AG04450 (cell line): ENCODE data around the gene SEMA4G. TPM values are rescaled to one million over a fixed set of nuclear protein-coding genes. Genes with fewer than 3 reads are reported as not detected.

ENCODE experiments used
- CTCF ChIA-PET: fragments of 300-600, 350-600 bp; formaldehyde crosslinking; extraction: SDS; loops from one replicate; lab custom pipeline; 2022; ENCODE audit warnings: antibody characterized with exemption, inconsistent platforms; lab: Charles Lee
- POLR2A ChIA-PET: fragments of 350-600 bp; formaldehyde crosslinking; extraction: SDS; loops from one replicate; lab custom pipeline; 2021; ENCODE audit warnings: antibody characterized with exemption, inconsistent platforms; lab: Yijun Ruan, JAX
- DNase-seq: peaks from one replicate; pipeline ENCODE4 v3.0.0-alpha.2; 2011; ENCODE audit warnings: low read depth, low spot score
- H3K27ac ChIP-seq: one replicate; pipeline ENCODE4 v1.5.1; 2012; ENCODE audit warnings: low read depth, low read length, control low read depth
- H3K27me3 ChIP-seq: one replicate; pipeline ENCODE4 v1.6.0; 2012; ENCODE audit warnings: low read length; ENCODE audit not compliant: control insufficient read depth, insufficient read depth
- H3K4me3 ChIP-seq: 2 replicates; pipeline ENCODE4 v1.5.1; 2011; ENCODE audit warnings: mild to moderate bottlenecking, low read depth, low read length, control low read depth
- H3K9me3 ChIP-seq: 2 replicates; pipeline ENCODE4 v1.5.1; 2012; ENCODE audit warnings: low read length; ENCODE audit not compliant: control insufficient read depth, insufficient read depth
- polyA plus RNA-seq: library from polyadenylated mRNA; depleted of rRNA; stranded (reverse); fragments of >200 nt; gene quantifications from 2 replicates; pipeline ENCODE4 v1.2.3, GENCODE V29; 2011
- TF ChIP-seq, protein P1 (sequence below): IDR thresholded peaks from 2 replicates; pipeline ENCODE4 v1.5.1; 2011; ENCODE audit warnings: low read depth, low read length, control low read depth, inconsistent platforms

The SEMA4G gene
- polyA plus RNA-seq, 1 experiment, result 10.5 TPM

DNA sequence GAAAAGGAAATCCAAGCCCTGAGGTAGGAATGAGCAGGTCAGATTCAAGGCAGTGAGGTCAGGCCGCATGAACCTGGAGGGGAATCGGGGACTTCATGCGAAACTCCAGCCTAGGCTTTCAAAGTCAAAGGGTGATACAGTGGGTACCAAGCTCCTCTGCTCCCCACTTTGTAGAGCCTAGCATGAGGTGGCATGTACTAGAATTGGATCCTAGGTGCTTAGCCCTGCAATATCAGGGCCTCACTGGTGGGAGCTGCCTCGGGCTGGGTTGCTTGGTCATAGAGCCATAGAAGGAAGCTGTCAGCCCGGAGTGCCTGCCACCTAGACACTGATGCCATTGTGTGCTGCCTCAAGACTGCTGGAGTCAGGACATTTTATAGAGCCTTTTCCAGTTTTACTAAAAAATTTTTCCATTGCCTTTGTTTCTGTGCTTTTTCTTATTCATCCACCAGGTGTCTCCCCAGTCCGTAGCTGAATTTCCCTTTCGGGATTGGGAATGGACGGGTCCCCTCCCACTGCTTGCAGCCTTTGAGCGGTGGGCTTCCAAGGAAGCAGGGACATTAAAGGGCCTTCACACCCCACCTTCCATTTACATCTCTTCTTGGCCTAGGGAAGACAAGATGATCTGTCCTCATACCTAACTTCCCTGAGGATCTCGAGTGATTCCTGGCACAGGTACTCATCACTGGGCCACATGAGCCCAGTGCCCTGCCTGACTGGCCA lies 24.8 kb downstream of the SEMA4G start:
- TF ChIP-seq, protein P1, sequence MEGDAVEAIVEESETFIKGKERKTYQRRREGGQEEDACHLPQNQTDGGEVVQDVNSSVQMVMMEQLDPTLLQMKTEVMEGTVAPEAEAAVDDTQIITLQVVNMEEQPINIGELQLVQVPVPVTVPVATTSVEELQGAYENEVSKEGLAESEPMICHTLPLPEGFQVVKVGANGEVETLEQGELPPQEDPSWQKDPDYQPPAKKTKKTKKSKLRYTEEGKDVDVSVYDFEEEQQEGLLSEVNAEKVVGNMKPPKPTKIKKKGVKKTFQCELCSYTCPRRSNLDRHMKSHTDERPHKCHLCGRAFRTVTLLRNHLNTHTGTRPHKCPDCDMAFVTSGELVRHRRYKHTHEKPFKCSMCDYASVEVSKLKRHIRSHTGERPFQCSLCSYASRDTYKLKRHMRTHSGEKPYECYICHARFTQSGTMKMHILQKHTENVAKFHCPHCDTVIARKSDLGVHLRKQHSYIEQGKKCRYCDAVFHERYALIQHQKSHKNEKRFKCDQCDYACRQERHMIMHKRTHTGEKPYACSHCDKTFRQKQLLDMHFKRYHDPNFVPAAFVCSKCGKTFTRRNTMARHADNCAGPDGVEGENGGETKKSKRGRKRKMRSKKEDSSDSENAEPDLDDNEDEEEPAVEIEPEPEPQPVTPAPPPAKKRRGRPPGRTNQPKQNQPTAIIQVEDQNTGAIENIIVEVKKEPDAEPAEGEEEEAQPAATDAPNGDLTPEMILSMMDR, result peak; percentile 75
- Histone ChIP-seq H3K9me3 (no peaks in the 10 kb centered on the region; the same call in 1 of the 2 replicates), H3K27ac (no peak overlapping the region), H3K4me3 (no peak overlapping the region), H3K27me3 (no peaks in the 10 kb centered on the region)
- ChIA-PET CTCF (interaction anchor here (0.7 to 12.4 kb wide), 6 partner anchors 8 to 68 kb away, joined by 3 to 271 read pairs (median 4); partner anchors contain the start of gene KAZALD1), POLR2A (interaction anchor here (1.3 kb wide), 1 partner anchor 82 kb away, joined by 3 read pairs; the partner anchor contains the start of gene SLF2)
- DNase-seq, result no peak

DNA sequence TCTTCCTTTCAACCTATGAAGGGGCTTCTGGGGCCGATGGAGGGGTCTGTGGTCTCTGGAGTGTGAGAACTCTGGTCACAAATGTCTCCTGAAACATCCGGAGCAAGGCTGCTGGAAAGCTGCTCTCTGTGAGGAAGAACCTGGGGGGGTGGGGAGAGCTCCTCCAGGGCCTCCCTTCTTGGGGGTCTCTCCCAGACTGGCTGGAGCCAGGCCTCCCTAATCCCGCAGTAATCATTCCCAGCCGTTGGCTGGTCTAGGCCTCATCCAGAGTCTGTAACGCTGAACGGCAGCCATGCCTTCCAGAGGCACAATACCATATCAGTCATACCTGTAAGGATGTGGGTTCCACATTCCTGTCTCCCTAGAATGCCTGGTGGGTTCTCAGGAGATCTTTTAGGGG lies 25.9 kb downstream of the SEMA4G start:
- Histone ChIP-seq H3K4me3 (no peak overlapping the region), H3K27me3 (no peaks in the 10 kb centered on the region), H3K27ac (no peak overlapping the region), H3K9me3 (no peaks in the 10 kb centered on the region; the same call in 1 of the 2 replicates)
- TF ChIP-seq, protein P1, result no peak
- DNase-seq, result no peak
- POLR2A ChIA-PET, result no interaction called here
- CTCF ChIA-PET, result interaction anchor here (0.9 to 12.4 kb wide), 5 partner anchors 13 to 146 kb away, joined by 3 to 271 read pairs (median 5); no protein-coding TSS in a partner anchor

DNA sequence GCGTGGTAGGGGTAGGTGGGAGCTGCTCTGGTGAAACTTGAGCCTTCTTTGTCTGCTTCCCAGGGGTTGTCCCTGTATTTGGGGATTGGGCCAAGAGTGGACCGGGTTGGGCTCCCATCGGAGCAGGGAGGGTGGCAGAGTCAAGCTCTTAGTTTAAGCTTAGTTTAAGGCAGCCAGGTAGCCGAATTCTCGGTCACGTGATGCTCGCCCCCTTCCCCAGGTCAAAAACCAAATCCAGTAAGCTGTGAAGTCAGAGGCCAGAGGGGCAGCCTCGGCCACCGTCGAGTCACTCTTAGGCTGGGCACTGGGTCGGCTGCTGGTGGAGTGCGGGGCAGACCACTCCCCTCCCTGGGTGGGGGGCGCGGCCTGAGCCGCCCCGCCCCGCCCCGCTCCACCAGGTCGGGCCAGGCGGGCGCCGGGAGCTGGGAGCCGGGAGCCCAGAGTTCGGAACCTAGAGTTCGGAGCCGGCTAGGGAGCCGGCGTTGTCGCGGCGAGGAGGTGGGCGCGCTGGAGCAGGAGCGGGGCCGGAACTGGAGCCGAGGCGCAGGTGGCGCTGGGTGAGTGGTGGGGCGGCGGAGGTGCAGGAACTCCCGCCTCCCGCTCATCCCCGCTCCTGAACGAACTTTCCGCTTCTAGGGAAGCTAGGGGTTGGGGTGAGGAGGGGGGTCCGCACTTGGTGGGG lies 27.5 kb downstream of the SEMA4G start:
- TF ChIP-seq, protein P1, result no peak
- peak overlapping the region; percentile 90 for H3K4me3 ChIP-seq
- no peaks in the 10 kb centered on the region for H3K27me3 ChIP-seq
- ChIA-PET CTCF (interaction anchor here (1.4 to 12.4 kb wide), 7 partner anchors 10 to 45 kb away, joined by 3 to 271 read pairs (median 19); partner anchors contain the start of genes MRPL43, SEMA4G and TWNK), POLR2A (interaction anchor here (0.5 to 3.3 kb wide), 3 partner anchors 11 to 64 kb away, joined by 5 to 20 read pairs (median 7); no protein-coding TSS in a partner anchor)
- H3K9me3 ChIP-seq, result no peaks in the 10 kb centered on the region; the same call in 1 of the 2 replicates
- H3K27ac ChIP-seq, result peak overlapping the region; percentile 95
- no peak for DNase-seq

DNA sequence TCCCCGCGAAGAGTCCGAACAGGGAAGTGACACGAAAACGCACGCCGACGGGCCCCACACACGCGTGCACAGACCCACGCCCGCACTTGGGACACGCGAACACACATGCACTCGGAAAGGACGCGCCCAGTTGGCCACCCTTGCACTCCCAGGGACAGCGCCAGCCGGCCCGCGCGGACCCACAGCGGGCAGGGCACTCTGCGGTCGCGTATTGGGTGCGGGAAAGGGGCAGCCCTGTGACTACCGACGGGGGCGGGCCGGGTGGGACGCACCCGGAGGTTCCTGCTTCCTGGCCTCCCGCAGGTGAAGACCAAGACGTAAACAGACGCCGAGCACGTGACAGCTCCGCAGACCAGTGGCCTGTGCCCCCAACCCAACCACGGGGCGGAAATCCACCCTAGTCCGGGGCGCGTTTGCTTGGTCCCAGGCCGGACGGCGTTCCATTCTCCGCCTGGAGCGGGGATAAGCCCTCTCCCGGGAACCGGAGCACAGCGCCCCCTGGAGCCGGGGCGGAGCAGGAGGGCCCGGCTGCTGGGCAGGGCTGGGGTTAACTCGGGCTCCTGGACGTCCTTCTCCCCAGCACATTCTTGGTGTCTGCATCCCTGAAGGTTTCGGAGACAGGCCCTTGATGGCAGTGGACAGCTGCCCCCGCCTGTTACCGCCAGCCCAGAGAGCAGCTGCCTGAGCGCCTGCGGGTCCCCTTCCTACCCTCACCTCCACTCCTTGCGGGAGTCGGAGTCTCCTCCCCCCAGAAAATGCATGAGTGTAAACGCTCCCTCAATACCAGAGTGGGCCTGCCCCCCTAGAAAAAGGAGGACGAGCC lies 28.3 kb downstream of the SEMA4G start:
- Histone ChIP-seq H3K9me3 (no peaks in the 10 kb centered on the region; the same call in 1 of the 2 replicates), H3K4me3 (peak overlapping the region; percentile 90), H3K27ac (peak overlapping the region; percentile 95), H3K27me3 (no peaks in the 10 kb centered on the region)
- CTCF ChIA-PET, result interaction anchor here (0.6 to 12.4 kb wide), 11 partner anchors 10 to 591 kb away, joined by 3 to 271 read pairs (median 6); partner anchors contain the start of genes MRPL43, SEMA4G and TWNK
- TF ChIP-seq, protein P1, result peak; percentile 93
- POLR2A ChIA-PET, result interaction anchor here (0.5 to 3.3 kb wide), 5 partner anchors 10 to 63 kb away, joined by 3 to 20 read pairs (median 7); no protein-coding TSS in a partner anchor
- no peak for DNase-seq
